DND-41 (cell line): ENCODE measurements around the gene TPK1.

Experiments
- ATAC-seq: fragments of 200-7000 bp; cut with Tn5 transposase; 3 replicates; pipeline ENCODE4 v1.9.1; 2021; ENCODE audit warnings: low read depth; ENCODE audit not compliant: insufficient read depth
- DNase-seq: peaks from one replicate; pipeline ENCODE4 v3.0.0-alpha.2; 2020
- H2AFZ ChIP-seq: 2 replicates; pipeline ENCODE4 v1.6.0; 2012; ENCODE audit warnings: low read depth, low read length
- H3K27ac ChIP-seq: 2 replicates; pipeline ENCODE4 v1.5.1; 2012; ENCODE audit warnings: low read length, inconsistent platforms
- H3K27me3 ChIP-seq: fragments of 200-600 bp; sonication (generic); 2 replicates; pipeline ENCODE4 v1.6.0; 2012; ENCODE audit warnings: low read length, mild to moderate bottlenecking, inconsistent platforms; ENCODE audit not compliant: insufficient read depth, poor library complexity
- H3K36me3 ChIP-seq: 2 replicates; pipeline ENCODE4 v1.5.1; 2012; ENCODE audit warnings: low read length, inconsistent platforms; ENCODE audit not compliant: insufficient read depth
- H3K4me1 ChIP-seq: 2 replicates; pipeline ENCODE4 v1.5.1; 2012; ENCODE audit warnings: mild to moderate bottlenecking, low read length; ENCODE audit not compliant: insufficient read depth
- H3K4me2 ChIP-seq: 2 replicates; pipeline ENCODE4 v1.6.0; 2012; ENCODE audit warnings: mild to moderate bottlenecking, moderate library complexity, low read length, inconsistent platforms; ENCODE audit not compliant: insufficient read depth
- H3K4me3 ChIP-seq, 2 experiments: fragments of 200-600 bp in 1 of 2; shearing (Covaris generic) in 1 of 2; 2 replicates each; pipeline ENCODE4 v1.5.1; 2012 to 2016; ENCODE audit warnings: inconsistent platforms in 2 of 2, low read length in 2 of 2, mild to moderate bottlenecking in 2 of 2, low read depth in 1 of 2, moderate library complexity in 1 of 2
- H3K79me2 ChIP-seq: 2 replicates; pipeline ENCODE4 v1.6.0; 2012; ENCODE audit warnings: low read length, inconsistent platforms; ENCODE audit not compliant: insufficient read depth
- H3K9ac ChIP-seq: 2 replicates; pipeline ENCODE4 v1.6.0; 2012; ENCODE audit warnings: low read depth, mild to moderate bottlenecking, inconsistent platforms, low read length, moderate library complexity
- H3K9me3 ChIP-seq: 2 replicates; pipeline ENCODE4 v1.5.1; 2012; ENCODE audit warnings: low read length, moderate library complexity, mild to moderate bottlenecking, inconsistent platforms; ENCODE audit not compliant: insufficient read depth, severe bottlenecking
- H4K20me1 ChIP-seq: 2 replicates; pipeline ENCODE4 v1.6.0; 2012; ENCODE audit warnings: low read length; ENCODE audit not compliant: insufficient read depth
- EZH2 ChIP-seq: IDR thresholded peaks from 3 replicates; pipeline ENCODE4 v1.6.1; 2012; ENCODE audit warnings: borderline replicate concordance, low read depth, mild to moderate bottlenecking, moderate library complexity, low read length, inconsistent platforms; ENCODE audit not compliant: severe bottlenecking
- TF ChIP-seq, protein P1 (sequence below): IDR thresholded peaks from 2 replicates; pipeline ENCODE4 v1.5.1; 2012; ENCODE audit warnings: borderline replicate concordance, low read length, moderate library complexity, mild to moderate bottlenecking; ENCODE audit not compliant: poor library complexity, severe bottlenecking; ENCODE audit errors: extremely low read depth

Gene TPK1

GRCh38 chr7:144484445-144484844 lies 351.4 kb downstream of the TPK1 start:
- ATAC-seq, result no peak

DNA sequence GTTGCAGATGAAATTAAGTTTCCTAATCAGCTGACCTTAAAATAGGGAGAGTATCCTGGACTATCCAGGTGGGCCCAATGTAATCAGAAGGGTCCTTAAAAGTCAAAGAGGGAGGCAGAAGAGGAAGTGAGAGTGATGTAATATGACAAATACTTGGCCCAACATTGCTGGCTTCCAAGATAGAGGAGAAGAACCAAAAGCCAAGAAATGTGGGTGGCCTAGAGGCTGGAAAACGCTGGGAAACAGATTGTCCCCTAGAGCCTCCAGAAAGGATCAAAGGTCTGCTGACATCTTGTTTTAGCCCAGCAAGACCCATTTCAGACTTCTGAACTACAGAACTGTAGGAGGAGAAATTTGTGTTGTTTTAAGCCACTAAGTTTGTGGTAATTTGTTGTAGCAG lies 352.7 kb downstream of the TPK1 start:
- Histone ChIP-seq H4K20me1 (no peaks in the 10 kb centered on the region), H3K9ac (no peak overlapping the region), H3K27ac (no peak overlapping the region), H3K4me3 (no peak overlapping the region), H3K27me3 (no peaks in the 10 kb centered on the region), H3K4me1 (no peaks in the 10 kb centered on the region), H3K36me3 (no peaks in the 10 kb centered on the region), H3K79me2 (no peaks in the 10 kb centered on the region), H2AFZ (no peak overlapping the region), H3K9me3 (no peaks in the 10 kb centered on the region), H3K4me2 (no peak overlapping the region)
- no peak for TF ChIP-seq EZH2
- TF ChIP-seq, protein P1, sequence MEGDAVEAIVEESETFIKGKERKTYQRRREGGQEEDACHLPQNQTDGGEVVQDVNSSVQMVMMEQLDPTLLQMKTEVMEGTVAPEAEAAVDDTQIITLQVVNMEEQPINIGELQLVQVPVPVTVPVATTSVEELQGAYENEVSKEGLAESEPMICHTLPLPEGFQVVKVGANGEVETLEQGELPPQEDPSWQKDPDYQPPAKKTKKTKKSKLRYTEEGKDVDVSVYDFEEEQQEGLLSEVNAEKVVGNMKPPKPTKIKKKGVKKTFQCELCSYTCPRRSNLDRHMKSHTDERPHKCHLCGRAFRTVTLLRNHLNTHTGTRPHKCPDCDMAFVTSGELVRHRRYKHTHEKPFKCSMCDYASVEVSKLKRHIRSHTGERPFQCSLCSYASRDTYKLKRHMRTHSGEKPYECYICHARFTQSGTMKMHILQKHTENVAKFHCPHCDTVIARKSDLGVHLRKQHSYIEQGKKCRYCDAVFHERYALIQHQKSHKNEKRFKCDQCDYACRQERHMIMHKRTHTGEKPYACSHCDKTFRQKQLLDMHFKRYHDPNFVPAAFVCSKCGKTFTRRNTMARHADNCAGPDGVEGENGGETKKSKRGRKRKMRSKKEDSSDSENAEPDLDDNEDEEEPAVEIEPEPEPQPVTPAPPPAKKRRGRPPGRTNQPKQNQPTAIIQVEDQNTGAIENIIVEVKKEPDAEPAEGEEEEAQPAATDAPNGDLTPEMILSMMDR, result no peak
- DNase-seq (no peak), ATAC-seq (no peak)

More at GRCh38 chr7:144484445-144484844, 351.4 kb downstream of the TPK1 start:
- Histone ChIP-seq H3K79me2 (no peaks in the 10 kb centered on the region), H3K4me1 (no peaks in the 10 kb centered on the region), H3K27ac (no peak overlapping the region), H3K9me3 (no peaks in the 10 kb centered on the region), H3K27me3 (no peaks in the 10 kb centered on the region), H3K36me3 (no peaks in the 10 kb centered on the region), H3K4me2 (no peak overlapping the region), H3K4me3 (no peak overlapping the region), H2AFZ (no peak overlapping the region), H4K20me1 (no peaks in the 10 kb centered on the region), H3K9ac (no peak overlapping the region)
- TF ChIP-seq, protein P1, result no peak
- TF ChIP-seq EZH2, result no peak
- no peak for DNase-seq

DNA sequence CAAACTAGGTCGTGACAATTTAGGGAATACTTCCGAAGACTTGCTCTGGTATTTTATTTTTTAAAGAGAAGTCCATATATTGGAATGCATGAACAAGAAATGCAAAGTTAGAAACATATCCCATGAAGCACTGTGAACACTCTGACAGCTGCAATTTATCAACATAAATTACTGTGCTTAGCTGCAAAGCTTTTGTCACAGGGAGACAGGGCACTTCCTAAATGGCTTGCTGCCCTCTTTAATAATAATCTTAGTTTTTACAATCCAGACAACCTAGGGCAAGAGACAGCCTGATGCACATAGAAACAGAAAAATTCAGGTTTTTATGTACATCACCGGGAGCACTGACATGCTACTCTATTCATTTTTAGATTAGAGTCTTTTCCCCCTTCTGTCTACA lies 354.0 kb downstream of the TPK1 start:
- Histone ChIP-seq H3K36me3 (no peaks in the 10 kb centered on the region), H3K27ac (no peak overlapping the region), H3K4me1 (no peaks in the 10 kb centered on the region), H3K4me2 (no peak overlapping the region), H4K20me1 (no peaks in the 10 kb centered on the region), H3K79me2 (no peaks in the 10 kb centered on the region), H3K9ac (no peak overlapping the region), H2AFZ (no peak overlapping the region), H3K27me3 (no peaks in the 10 kb centered on the region), H3K9me3 (no peaks in the 10 kb centered on the region), H3K4me3 (no peak overlapping the region)
- DNase-seq (no peak), ATAC-seq (no peak)
- no peak for TF ChIP-seq EZH2
- TF ChIP-seq, protein P1, result no peak

DNA sequence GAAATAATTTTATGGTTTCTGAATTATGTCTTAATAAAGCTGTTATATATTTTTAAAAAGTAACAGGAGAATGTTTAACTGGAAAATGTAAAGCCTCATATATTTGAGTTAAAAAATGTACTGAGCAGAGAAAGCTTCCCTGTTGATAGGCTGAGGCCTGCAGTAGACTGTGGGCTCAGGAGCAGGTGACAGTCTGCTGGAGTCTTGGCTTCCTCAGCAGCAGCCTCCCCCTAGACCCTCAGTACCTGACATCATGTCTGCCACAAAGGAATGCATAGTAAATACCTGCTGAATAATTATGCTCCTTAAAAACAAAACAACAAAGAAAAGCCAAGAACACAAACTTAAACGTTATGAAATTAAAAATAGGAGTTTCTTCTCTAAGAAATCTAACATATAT lies 358.5 kb downstream of the TPK1 start:
- no peaks in the 10 kb centered on the region for H3K79me2 ChIP-seq
- no peak for ATAC-seq
- DNase-seq, result no peak
- no peak overlapping the region for H3K4me2 ChIP-seq
- H3K9ac ChIP-seq, result no peak overlapping the region
- no peaks in the 10 kb centered on the region for H3K27me3 ChIP-seq
- no peak overlapping the region for H3K27ac ChIP-seq
- no peaks in the 10 kb centered on the region for H4K20me1 ChIP-seq
- H3K36me3 ChIP-seq, result no peaks in the 10 kb centered on the region
- H3K4me1 ChIP-seq, result no peaks in the 10 kb centered on the region
- no peak for TF ChIP-seq EZH2
- TF ChIP-seq, protein P1, result no peak
- no peak overlapping the region for H2AFZ ChIP-seq
- H3K4me3 ChIP-seq, result no peak overlapping the region
- H3K9me3 ChIP-seq, result no peaks in the 10 kb centered on the region
